ENCODE results near the gene TARBP1.

DNA sequence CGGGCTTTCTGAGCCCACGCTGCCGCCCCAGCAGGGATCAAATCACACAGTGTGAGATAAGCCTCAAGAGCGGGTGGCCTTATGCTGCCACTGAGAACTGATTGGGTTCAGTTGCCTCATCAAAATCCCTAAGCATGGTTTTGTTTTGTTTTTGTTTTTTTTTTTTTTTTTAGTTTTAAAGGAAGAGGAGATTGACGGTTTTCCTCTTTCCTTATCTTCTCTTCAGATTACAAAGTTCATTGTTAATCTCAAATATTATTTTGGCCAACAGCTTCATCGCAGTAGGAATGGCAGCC is 105.1 kb downstream of the TARBP1 start:
- TF ChIP-seq, protein P1, sequence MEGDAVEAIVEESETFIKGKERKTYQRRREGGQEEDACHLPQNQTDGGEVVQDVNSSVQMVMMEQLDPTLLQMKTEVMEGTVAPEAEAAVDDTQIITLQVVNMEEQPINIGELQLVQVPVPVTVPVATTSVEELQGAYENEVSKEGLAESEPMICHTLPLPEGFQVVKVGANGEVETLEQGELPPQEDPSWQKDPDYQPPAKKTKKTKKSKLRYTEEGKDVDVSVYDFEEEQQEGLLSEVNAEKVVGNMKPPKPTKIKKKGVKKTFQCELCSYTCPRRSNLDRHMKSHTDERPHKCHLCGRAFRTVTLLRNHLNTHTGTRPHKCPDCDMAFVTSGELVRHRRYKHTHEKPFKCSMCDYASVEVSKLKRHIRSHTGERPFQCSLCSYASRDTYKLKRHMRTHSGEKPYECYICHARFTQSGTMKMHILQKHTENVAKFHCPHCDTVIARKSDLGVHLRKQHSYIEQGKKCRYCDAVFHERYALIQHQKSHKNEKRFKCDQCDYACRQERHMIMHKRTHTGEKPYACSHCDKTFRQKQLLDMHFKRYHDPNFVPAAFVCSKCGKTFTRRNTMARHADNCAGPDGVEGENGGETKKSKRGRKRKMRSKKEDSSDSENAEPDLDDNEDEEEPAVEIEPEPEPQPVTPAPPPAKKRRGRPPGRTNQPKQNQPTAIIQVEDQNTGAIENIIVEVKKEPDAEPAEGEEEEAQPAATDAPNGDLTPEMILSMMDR (IDR thresholded peaks at IDR 0.05) = no peak
- TF ChIP-seq ZFX (IDR thresholded peaks at IDR 0.05; ENCODE audit: borderline replicate concordance) = no peak
